Measurements from ENCODE around the gene LEFTY1.
A peak's percentile ranks its signal among the peaks of the same experiment; 100 is the strongest.

Gene LEFTY1

DNA sequence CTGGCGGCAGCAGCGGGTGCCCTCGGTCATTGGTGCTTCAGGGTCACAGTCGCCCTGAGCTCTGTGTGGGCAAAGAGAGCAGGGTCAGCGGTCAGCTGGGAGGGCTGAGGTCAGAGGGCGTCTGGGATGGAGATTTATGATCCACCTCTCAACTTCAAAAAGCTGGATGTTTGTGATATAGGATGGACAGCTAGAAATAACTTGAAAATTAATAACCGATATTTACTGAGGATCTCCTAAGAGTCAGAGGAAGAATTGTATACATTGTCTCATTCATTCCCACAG is 2.0 kb downstream of the LEFTY1 start:
- DNase-seq = no peak

DNA sequence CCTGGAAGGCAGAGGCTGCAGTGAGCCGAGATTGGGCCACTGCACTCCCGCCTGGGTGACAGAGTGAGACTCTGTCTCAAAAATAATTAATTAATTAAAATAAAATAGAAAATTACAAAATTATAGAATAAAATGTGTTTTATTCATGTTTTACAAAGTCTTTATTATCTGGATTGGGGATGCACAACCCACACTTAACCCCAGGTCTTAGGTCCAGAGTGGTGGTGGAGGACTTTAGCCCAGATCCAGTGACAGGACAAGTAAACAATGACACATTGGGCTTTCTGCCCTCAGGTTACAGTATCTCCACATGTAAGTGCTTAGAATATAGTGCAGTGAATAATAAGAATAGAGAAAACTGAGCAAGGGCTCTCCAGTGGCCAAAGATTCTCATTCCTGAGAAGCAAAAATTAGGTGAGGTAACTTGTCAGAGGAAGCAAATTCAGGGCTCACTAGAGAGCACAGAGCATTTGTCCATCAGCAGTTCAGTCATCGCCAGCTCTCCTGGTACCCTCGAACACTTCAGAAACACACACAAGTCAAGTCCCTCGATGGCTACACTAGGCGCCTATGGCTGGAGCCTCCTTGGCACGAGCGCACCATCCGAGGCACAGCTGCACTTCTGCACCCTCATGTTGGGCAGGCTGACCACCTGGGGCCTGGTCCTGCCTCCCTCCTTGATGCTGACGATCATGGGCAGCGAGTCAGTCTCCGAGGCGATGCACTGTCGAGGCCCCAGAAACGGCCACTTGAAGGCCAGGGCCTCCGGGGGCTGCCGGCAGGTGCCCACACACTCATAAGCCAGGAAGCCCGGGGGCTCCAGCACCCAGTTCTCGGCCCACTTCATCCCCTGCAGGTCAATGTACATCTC is 2.6 kb downstream of the LEFTY1 start:
- no peak for DNase-seq

DNA sequence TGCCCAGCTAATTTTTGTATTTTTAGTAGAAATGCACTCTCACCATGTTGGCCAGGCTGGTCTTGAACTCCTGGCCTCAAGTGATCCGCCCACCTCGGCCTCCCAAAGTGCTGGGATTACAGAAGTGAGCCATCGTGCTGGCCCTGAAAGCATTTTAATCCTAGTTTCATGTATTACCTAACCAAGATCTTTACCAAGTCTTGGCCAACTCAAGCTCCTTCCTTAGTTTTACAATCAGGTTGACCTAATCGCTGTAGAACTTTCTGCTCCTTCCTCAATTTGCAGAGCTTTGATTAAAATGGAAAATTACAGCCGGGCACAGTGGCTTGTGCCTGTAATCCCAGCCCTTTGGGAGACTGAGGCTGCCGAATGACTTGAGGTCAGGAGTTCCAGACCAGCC is 3.6 kb downstream of the LEFTY1 start:
- DNase-seq = no peak

DNA sequence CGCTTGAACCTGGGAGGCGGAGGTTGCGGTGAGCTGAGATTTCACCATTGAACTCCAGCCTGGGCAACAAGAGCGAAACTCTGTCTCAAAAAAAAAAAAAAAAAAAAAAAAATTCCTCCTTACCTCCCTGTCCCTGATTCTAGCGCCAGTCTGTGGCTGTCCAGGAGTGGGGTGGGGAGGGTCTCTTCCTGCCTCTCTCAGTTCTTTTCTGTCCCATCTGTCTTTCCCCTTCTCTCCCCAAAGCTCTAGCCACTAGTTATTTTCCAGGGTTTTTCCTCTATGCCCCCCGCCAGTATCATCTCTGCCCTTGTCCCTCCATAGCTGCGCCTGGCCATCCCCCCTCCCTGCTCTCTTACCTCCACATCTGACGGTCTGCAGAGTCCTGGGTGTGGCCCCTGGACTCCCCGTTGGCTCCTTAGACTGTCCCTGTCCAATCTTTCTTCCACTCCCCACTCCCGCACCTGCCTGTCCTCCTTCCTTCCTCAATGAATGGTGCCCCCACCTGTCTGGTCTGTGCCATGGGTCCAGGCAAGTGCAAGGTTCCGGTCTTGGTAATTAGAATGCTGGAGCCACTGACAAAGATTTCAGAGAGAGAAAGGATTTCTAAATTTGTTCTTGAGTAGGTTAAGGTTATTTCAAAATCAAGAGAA is 5.2 kb downstream of the LEFTY1 start:
- no peak for DNase-seq

DNA sequence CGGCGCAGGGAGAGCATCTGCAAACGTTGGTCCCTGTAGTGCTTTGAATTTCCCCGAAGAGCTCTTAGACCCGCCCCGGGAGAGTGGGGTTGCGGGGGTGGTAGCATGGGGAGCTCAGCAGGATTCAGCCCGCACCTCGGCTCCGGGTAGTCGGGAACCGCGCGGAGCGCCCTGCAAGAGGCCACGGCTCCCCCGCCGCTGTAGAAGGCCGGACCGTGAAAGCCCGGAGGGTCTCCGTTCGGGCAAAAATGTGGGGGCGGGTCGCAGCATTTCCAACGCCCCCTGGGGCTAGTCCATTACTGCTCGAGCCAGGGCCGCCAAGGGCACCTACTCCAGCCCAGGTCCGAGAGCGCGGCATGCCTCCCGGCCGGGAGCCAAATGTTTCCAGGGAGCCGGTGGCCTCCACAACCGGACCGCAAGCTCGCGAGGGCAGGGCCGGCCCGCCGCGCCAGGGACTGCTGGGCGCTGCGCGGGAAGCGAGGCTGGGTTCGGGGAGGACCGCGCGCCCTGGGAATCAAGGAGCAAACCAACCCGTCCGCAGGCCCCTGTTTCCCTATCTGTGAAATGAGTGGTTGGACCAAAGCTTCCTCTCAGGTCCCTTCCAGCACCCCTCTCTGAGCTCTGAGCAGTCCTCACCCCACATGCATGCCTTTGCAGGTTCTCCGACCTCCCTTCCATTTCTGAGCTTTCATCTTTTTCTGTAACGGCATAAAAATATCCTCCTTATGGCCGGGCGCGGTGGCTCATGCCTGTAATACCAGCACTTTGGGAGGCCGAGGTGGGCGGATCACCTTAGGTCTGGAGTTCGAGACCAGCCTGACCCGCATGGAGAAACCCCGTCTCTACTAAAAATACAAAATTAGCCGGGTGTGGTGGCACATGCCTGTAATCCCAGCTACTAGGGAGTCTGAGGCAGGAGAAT is 6.0 kb downstream of the LEFTY1 start:
- DNase-seq = peak; percentile 27

DNA sequence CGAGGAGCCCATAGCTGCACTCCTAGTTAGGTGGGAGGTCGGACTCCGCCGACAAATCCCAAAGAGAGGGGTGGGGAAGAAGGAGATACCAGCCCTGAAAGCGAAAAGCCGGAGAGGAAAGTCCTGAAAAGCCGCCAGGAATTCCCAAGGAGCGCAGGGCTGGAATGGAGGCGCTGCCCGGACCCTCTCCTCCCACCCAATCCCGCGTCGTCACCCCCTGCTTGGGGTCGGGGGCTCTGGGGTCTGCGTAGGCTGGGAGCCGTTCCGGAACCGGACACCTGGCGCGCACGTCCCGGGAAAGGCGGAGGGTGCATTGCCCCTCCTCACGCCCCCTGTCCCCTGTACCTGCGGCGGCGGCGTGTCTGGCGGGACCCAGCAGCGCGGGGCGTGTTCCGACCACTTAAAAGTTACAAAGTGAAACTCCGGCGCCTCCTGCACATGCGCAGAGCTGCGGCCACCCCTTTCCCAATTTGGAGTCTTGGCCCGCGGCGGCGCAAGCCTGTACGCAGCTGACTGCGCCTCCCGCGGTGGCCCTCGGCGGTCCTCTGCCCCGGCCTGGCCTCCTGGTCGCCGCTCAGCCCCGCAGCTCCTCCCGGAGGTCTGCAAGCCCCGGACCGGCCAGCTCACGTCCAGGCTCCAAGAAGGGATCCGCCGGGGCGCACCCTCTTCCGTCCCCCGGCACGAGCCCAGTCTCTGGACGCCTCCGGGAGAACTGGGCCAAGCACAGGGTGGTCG is 6.8 kb downstream of the LEFTY1 start, which contains the start of gene TMEM63A:
Gene TMEM63A (minus strand): TSS at position 422 of the 735 bp plus-strand sequence. CDS start 4,800 bp downstream, outside the sequence.
- DNase-seq = peak; percentile 49

DNA sequence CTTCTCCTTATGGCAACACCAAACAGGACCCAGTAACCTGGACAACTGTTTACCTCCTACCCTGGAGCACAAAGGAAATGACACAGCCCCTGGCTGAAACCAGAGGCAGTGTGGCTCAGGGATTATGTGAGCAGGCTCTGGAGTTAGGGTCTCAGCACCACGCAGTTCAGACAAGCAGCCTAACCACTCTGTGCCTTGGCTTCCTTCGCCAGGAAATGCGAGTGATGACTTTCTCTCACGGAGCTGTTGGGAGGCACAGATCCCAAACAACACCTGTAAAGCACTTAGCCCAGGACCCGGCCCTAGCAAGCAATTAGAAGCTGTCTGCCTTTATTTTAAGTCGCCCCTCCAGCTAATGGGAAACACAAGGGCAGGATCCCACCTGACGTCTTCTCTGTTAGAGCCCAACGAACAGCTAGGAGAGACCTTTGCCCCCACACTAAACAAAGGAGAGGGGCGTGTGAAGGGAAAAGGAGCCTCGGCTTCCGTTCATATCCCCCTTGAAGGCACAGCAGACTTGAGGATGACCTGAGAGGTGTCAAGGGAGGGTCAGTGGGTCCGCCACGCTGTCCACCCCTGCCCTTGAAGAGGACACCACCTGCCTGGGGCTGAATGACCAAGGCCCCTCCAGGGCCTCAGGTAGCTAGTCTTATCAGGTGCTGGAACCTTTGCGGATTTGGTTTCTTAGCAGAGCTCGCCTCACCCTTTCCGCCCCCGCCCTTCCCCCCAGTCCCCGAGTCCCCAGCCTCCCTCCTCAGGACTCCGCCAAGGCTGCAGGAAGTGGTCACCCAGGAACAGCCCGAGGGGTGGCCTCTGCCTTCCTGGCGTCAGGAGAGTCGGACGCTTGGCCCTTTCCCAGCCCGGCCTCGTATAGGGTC is 7.6 kb downstream of the LEFTY1 start:
- DNase-seq = no peak

DNA sequence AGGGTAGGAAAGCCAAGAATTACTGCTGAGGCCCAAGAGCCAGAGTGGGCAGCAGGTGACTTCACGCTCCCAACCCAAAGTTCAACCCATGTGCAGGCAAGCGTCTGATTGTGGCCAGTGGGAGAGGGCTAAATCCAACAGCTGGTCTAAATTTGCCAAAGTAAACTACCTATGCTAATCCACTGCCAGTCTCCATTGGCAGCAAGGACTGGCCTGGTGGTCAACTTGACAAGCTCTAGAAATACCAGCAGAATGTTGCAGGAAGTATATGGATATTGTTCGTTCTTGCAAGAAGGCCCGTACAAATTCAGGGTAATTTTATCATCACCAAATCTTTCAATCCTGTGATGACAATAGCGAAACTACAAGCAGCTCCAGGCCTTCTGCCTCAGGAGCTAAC is 8.3 kb downstream of the LEFTY1 start:
- DNase-seq = no peak

DNA sequence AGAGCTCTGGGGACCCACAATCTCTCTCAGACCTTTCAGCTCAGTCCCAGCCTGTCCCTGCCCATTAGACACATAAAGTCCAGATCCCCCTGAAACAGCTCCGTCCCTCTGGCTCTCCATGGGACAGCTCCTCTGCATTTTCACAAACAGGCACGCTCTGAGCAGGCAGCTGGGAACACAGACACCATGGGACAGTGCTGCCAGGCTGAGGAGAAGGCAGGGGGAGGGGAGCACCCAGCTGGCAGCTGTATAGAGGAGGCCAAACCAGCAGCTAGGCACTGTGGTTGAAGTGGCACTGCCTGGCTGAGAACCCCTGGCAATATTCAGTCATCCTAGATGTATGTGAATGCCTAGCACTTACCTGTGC is 8.7 kb downstream of the LEFTY1 start:
- DNase-seq = peak; percentile 55

DNA sequence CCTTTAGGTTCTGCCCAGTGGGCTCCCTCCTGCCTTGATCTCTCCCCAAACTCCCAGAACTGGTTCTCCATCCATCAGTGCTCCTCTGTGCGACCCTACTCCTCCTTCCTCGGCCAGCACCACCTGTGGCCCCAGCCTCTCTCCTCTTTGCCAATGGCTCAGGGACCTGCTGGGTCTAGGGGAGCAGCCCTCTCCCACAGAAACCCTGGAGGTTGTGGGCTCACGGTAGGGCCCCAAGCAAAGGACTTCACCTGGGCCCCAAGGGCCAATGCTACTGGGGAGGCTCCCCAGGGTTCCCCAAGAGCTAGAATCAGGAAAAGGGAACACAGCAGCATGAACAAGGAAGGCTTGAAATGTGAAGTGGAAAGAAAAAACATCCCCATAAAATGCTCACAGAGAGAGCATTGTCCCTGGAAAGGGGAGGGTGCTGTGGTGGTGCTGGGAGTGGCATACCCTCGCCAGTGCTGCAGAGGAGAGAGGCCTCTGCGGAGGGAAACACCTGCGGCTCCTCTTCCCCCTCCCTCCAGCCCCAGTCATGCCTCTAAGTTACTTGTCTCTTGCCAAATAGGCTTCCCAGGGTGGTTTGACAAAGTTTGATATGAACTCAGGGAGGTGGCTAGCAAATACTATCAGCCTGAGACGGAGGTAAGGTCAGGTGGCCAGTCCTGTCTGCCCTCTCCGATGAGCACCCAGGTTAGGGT is 9.3 kb downstream of the LEFTY1 start:
- peak; percentile 29 for DNase-seq

DNA sequence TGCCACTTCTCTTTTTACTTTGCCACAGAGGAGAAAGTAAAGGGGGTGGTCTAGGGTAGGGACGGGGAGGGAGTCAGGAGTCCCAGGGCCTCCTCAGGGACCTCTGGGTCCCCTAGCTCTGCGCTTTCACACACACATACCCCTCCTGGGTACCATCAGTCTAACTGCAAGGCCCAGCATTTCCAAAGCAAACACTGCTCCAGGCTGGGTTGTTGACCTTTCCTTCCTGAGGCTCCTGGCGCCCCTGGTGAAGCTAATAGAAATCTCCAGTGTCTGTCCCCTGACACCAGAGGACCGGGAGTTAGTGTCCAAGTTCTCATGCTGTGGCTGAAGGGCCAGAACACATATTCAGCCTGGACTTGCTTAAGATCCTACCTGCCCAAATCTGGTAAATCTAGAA is 10.7 kb downstream of the LEFTY1 start:
- no peak for DNase-seq

DNA sequence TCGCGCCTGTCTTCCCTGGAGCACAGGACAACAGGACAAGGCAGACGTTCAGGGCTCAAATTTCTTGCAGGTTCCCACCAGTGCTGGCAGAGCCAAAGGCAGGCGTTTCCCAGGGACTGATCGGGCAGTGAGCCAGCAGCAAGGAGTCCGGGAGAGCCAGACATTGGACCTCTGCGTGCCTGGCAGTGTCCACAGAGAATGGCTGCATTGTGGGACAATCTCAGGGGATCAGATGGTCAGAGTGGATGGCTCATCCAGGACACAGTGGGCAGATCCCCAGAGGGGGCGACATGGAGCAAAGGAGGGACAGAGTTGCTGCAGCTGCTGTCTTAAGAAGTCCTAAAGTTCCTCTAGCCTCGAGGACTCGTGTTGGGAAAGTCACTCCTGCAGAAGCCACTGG is 11.4 kb downstream of the LEFTY1 start:
- no peak for DNase-seq

DNA sequence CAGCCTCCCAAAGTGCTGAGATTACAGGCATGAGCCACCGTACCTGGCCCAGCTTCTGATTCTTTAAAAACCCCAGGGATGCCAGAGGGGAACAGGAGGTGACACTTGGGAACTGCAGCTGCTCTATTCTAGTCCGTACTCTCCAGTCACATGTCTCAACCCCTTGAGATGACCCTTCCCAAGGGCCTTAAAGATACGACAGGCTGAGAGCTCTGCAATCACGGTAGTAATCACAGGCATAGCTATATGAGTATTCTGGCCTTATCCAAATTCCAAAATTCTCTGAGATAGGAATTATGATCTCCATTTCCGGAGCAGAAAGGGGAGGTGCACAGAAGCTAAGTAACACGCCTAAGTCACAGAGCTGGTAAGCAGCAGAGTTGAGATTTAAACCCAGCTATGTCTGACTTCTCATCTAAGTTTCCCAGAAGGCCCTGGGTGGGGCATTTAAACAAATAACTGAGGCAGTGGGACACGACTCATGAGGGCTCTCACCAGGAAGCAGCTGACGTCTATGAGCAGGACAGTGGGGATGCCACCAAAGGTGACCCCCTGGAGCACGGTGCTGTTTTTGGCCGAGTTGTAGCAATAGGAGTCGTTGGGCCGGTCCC is 11.9 kb downstream of the LEFTY1 start:
- no peak for DNase-seq

DNA sequence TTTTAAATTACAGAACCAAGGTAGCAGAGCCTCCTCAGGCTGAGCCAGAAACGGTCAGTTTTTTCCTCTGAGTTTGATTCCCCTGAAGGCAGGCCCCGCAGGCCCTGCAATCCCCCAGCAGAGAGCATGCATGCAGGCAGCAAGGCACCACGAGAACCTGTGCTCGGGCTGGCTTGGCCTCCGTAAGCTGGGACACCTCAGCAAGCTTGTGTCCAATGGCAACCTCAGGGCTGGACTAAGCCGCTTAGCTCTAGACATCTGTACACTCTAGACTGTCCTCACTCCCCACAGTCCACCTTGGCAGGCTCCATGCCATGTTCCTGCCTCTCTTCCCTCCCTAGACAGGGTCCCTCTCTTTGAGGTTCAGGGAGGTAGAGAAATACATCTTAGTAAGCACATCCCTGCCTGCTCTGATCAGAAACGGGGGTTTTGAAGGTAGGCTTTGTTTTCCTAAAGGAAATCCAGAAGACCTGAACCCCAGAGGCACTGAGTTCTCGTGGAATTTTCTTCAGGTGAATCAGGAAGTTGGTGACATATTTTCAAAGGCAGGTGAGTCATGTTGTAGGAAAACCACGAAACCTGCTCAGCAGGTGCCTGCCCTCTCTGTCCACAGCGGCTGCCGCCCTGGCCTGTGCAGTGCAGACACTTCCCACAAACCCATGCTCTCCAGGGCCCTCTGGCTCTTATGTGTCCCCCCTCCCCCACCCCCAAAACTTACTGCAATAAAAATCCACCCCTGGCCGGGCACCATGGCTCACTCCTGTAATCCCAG is 13.7 kb downstream of the LEFTY1 start:
- DNase-seq = peak; percentile 76

DNA sequence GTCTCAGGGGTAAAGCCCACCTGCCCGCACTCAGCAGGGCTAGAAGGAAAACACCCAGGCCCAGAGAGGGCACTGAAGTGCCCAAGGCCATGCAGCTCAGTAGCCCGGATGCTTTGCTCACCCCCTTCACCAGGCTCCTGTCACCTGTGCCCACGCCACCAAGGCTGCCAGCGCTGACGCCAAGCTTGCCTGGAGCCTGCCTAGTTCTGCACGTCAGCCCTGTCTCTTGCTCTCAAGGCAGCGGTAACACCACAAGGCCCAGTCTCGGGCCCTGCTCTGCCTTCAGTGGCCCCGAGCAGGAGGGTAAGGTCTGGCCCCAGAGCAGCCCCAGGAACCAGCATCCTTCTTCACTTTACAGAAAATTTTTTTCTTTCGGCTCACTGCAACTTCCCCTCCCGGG is 14.5 kb downstream of the LEFTY1 start:
- no peak for DNase-seq

DNA sequence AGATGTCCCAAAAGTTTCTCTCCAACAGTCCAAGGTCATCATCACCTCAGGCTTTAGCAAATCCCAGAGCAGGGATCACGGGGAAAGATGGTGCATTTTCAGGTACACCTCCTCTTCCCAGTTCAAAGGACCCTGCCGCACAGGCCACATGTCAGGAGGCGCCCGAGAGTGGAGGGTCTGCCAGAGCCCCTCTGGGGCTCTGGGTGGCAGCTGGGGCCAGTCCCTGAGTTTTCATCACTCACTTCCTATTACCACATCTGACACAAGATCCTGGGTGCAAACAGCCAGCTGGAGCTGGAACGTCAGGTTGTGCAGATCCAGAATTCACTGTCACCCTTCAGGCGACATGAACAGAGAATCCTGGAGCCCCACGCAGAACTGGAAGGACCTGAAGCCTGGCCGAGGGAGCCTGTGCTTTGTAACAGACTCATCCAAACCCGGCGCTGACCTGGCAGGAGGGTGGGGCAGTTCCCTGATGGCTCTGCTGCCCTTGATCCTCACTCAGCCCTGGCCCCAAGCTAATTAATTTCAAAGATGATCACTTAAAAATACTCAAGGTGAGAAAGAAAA is 15.6 kb downstream of the LEFTY1 start:
- no peak for DNase-seq

DNA sequence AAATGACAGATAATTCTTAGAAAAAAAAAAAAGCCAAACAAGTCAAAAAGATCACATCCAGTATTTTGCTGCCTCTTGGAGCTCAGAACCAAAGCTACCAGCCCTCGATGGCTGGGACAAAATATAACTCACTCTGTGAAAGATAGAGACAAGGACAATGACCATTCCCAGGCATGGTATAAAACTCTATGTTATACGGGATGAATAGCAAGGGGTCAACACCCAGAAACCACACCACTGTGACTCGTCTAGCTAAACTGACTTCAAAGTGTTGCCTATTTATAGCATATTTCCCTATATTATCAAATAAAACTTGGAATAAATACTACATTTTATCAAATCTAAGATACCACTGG is 16.9 kb downstream of the LEFTY1 start:
- no peak for DNase-seq

DNA sequence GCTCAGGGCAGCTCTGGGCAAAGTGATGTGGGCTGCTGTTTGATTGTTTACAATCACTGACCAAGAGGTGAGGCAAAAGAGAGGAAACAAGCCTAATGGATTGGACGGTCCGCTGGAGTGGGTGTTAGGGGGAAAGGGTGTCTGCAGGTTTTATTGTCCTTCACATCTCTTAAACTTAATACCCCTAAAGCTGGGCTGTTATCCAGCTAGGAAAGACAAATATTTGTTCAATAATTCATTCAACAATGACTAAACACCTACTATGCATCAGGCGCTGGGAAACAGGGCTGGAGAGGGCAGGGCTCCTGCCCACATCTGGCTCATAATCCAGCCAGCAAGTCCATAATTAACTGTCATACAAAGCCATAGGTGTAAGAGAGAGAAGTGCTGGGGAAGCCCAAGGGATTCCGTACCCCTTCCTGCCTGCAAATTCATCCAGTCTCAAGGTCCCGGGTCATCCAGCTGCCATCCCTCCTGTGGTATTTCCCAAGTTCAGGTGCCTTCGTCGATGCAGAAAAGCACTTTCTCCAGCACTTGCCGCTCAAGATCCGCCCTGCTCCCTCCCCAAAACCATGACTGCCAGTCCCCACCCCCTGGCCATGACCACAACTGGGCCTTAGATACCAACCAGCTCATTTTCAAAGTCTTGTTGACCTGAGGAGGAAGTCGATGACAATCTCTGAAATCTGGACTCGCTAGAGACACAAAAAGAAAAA is 17.4 kb downstream of the LEFTY1 start:
- DNase-seq = peak; percentile 94

DNA sequence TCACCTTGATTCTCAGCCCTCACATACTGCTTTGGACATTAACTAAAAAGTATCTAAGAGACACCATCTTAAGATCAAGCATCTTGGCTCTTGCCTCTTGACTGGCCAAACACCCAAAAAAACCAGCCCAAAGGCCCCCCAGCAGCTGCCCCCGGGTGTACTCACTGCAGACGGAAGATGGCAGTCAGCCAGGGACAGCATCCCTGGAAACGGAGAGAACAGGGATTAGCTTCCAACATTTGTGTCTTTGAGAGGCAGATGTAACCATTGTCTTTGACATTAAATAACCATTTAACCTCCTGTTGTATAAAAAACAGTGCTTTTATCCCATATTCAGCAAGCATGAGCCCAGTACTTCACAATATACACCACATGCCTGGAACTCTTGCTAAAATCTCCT is 18.0 kb downstream of the LEFTY1 start:
- peak; percentile 76 for DNase-seq
